ENCODE results near the gene ANKRD63. TPM values are rescaled to one million over a fixed set of nuclear protein-coding genes. Genes with fewer than 3 reads are reported as not detected.
A peak's percentile ranks its signal among the peaks of the same experiment; 100 is the strongest.

The ANKRD63 gene
- total RNA-seq, 1 experiment from 2014 or later, result 0.72 TPM

GRCh38 chr15:40309344-40309862 is 26.5 kb upstream of the ANKRD63 start:
- no peaks in the 10 kb centered on the region for H3K36me3 ChIP-seq (ENCODE audit: control insufficient read depth, insufficient read depth, low read length)
- ChIA-PET CTCF (interaction anchor here (0.8 to 4.4 kb wide), 8 partner anchors 14 to 92 kb away, joined by 3 to 33 read pairs (median 4); no protein-coding TSS in a partner anchor), POLR2A (no interaction called here)
- H3K4me3 ChIP-seq (ENCODE audit: low read depth in 2 of 2, low read length in 2 of 2), result no peak overlapping the region
- in situ Hi-C loops (cut with HindIII; ENCODE audit: low pct_unique_long_range_greater_than_20kb, low sequenced_read_pairs), result no loop called here
- DNase-seq (ENCODE audit: low read depth, low spot score) (no peak), ATAC-seq (no peak)
- peaks cover 5% of the 10 kb centered on the region for H3K4me1 ChIP-seq (ENCODE audit: control insufficient read depth, insufficient read depth, low read length)
- no peaks in the 10 kb centered on the region for H3K9me3 ChIP-seq (ENCODE audit: control insufficient read depth, insufficient read depth, low read depth, low read length)
- TF ChIP-seq TCF7L2 (IDR thresholded peaks at IDR 0.05; ENCODE audit: low read depth, low read length) (no peak), POLR2AphosphoS5 (IDR thresholded peaks at IDR 0.05; ENCODE audit: low read depth, low read length) (no peak), CTCF (IDR thresholded peaks at IDR 0.05) (no peak), SIN3A (IDR thresholded peaks at IDR 0.05; ENCODE audit: borderline replicate concordance, insufficient read depth, low read depth, low read length) (no peak)
- TF ChIP-seq, protein P1, sequence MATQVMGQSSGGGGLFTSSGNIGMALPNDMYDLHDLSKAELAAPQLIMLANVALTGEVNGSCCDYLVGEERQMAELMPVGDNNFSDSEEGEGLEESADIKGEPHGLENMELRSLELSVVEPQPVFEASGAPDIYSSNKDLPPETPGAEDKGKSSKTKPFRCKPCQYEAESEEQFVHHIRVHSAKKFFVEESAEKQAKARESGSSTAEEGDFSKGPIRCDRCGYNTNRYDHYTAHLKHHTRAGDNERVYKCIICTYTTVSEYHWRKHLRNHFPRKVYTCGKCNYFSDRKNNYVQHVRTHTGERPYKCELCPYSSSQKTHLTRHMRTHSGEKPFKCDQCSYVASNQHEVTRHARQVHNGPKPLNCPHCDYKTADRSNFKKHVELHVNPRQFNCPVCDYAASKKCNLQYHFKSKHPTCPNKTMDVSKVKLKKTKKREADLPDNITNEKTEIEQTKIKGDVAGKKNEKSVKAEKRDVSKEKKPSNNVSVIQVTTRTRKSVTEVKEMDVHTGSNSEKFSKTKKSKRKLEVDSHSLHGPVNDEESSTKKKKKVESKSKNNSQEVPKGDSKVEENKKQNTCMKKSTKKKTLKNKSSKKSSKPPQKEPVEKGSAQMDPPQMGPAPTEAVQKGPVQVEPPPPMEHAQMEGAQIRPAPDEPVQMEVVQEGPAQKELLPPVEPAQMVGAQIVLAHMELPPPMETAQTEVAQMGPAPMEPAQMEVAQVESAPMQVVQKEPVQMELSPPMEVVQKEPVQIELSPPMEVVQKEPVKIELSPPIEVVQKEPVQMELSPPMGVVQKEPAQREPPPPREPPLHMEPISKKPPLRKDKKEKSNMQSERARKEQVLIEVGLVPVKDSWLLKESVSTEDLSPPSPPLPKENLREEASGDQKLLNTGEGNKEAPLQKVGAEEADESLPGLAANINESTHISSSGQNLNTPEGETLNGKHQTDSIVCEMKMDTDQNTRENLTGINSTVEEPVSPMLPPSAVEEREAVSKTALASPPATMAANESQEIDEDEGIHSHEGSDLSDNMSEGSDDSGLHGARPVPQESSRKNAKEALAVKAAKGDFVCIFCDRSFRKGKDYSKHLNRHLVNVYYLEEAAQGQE (IDR thresholded peaks at IDR 0.05; ENCODE audit: insufficient read depth in 1 of 2, low read depth in 2 of 2, low read length in 1 of 2), result no peak
- H3K27me3 ChIP-seq (ENCODE audit: control insufficient read depth, insufficient read depth, low read length), result no peaks in the 10 kb centered on the region
- intact Hi-C loops (cut with micrococcal nuclease; ENCODE audit: unreplicated experiment), result no loop called here
- H3K27ac ChIP-seq (ENCODE audit: low read length), result no peak overlapping the region
- no TSS peak for BruUV-seq (replicated peaks)

DNA sequence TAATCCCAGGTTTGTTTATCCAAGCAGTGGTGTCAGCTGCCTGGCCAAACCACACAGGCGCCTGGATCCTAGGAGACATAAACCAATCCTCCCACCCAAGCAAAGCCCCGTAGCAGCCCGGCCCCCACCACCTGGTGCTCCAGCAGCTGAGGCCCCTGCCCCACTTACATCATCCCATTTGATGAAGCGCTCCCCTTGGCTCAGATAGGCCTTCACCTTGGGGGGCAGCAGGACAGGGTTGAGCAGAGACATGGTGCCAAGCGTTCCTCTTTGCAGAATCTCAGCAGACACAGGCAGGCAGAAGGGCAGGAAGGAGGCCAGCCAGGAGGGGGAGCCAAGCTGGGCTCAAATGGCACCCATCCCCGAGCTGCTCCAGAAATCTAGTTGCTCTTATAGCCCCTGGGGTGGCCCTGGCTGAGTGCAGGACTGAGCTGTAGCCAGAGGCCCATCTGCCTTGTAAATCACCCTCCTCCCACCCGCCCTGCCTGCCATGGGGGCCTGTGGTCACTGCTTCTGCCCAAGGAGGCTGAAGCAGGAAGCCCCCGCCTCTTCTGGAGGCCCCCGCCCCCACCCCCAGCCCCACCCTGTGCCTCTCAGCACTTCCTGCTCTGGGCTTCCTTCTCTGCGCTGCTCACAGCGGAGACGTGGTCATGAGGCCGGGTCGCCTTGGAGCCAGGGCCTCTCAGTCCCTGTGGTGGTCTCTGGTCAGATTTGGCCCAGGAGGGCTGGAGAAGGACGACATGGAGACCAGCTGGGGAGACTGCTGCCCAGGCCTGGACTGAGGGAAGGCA is 24.8 kb upstream of the ANKRD63 start, which contains the start of gene PLCB2:
Gene PLCB2, minus strand, starts transcription at position 515 of the 791 bp plus-strand sequence. Its CDS starts 263 bp downstream, at position 252.
- Histone ChIP-seq H3K36me3 (ENCODE audit: control insufficient read depth, insufficient read depth, low read length) (no peaks in the 10 kb centered on the region), H3K27me3 (ENCODE audit: control insufficient read depth, insufficient read depth, low read length) (no peaks in the 10 kb centered on the region), H3K4me1 (ENCODE audit: control insufficient read depth, insufficient read depth, low read length) (peaks cover 5% of the 10 kb centered on the region), H3K9me3 (ENCODE audit: control insufficient read depth, insufficient read depth, low read depth, low read length) (no peaks in the 10 kb centered on the region), H3K27ac (ENCODE audit: low read length) (no peak within 1 kb of the TSS), H3K4me3 (ENCODE audit: low read depth in 2 of 2, low read length in 2 of 2) (no peak within 1 kb of the TSS)
- ChIA-PET CTCF (interaction anchor here (1.1 to 4.4 kb wide), 3 partner anchors 27 to 90 kb away, joined by 3 to 33 read pairs (median 4); no protein-coding TSS in a partner anchor), POLR2A (interaction anchor here (0.7 kb wide), 1 partner anchor 32 kb away, joined by 4 read pairs; no protein-coding TSS in a partner anchor)
- DNase-seq (ENCODE audit: low read depth, low spot score), result no peak
- in situ Hi-C loops (cut with HindIII; ENCODE audit: low pct_unique_long_range_greater_than_20kb, low sequenced_read_pairs) (no loop called here), intact Hi-C loops (cut with micrococcal nuclease; ENCODE audit: unreplicated experiment) (no loop called here)
- ATAC-seq, result peak; percentile 70
- TF ChIP-seq TCF7L2 (IDR thresholded peaks at IDR 0.05; ENCODE audit: low read depth, low read length), result no peak
- no peak for TF ChIP-seq POLR2AphosphoS5 (IDR thresholded peaks at IDR 0.05; ENCODE audit: low read depth, low read length)
- TF ChIP-seq CTCF (IDR thresholded peaks at IDR 0.05), result no peak; the same call in 1 of the 2 replicates
- TF ChIP-seq, protein P1 (IDR thresholded peaks at IDR 0.05; ENCODE audit: insufficient read depth in 1 of 2, low read depth in 2 of 2, low read length in 1 of 2), result no peak
- no peak for TF ChIP-seq SIN3A (IDR thresholded peaks at IDR 0.05; ENCODE audit: borderline replicate concordance, insufficient read depth, low read depth, low read length)
- no TSS peak for BruUV-seq (replicated peaks)
